LHCN-M2 (cell line): ENCODE results near the gene PGPEP1. TPM values are rescaled to one million over a fixed set of nuclear protein-coding genes. Genes with fewer than 3 reads are reported as not detected.
"Not testable (repeated sequence)": the region's sequence is repeated elsewhere in the genome, so short reads cannot be mapped to it uniquely, and the experiment has no call there.

ENCODE experiments used
- DNase-seq: peaks from one replicate; pipeline ENCODE4 v3.0.0-alpha.2; 2012; ENCODE audit warnings: low read depth
- total RNA-seq: library from RNA; depleted of rRNA; stranded (reverse); fragments of >200 nt; gene quantifications from 2 replicates; pipeline ENCODE4 v1.2.3, GENCODE V29; 2014

PGPEP1 gene
- total RNA-seq, 1 experiment from 2014 or later: 11.0 TPM

DNA sequence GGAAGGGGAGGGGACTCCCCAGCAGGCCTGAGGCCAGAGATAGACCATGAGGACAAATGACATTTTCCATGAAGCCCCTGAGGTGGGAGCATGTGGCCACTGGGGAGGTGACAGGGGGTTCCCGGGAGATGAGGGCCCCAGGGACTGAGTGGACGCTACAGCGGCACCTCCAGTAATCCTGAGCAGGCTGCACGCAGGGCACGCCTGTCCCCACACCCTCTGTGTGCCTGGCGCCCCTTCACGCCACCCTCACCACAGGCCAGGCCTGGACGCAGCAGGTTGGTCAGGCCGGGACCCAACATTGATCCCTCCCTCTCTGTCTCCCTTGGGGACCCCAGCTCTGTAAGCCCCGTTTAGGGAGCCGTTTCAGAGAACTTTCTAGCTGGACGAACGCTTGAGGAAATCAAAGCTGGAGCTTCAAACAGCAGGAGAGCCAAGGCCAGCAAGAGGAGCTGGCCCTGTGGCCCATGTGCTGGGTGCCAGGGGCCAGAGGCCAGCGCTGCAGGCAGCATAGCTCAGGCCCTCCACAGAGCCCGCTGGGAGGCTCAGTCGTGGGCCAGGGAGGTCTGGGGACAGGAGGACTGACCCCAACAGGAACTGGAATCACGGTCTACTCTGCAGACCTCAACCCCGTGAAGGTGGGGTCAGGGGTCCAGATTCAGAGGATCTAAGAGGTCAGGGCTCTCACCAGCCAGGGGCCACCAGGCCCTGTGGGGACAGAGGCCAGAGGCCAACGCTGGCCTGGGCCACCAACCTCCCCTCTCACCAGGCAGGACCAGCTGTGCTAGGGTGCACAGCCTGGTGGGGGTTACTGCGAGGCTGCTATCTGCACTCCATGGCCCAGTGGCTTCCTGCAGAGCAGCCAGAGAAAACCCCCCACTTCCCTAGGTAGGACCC lies 32.1 kb upstream of the PGPEP1 start:
- DNase-seq: no peak

- DNase-seq: no peak
These were observed 31.5 kb upstream of the PGPEP1 start for GRCh38 chr19:18308948-18309325.

GRCh38 chr19:18309525-18310064 lies 30.8 kb upstream of the PGPEP1 start:
- DNase-seq: no peak

GRCh38 chr19:18310118-18310909 lies 30.1 kb upstream of the PGPEP1 start:
- DNase-seq: no peak

- DNase-seq: no peak
These were observed 29.4 kb upstream of the PGPEP1 start for GRCh38 chr19:18310966-18311365.

DNA sequence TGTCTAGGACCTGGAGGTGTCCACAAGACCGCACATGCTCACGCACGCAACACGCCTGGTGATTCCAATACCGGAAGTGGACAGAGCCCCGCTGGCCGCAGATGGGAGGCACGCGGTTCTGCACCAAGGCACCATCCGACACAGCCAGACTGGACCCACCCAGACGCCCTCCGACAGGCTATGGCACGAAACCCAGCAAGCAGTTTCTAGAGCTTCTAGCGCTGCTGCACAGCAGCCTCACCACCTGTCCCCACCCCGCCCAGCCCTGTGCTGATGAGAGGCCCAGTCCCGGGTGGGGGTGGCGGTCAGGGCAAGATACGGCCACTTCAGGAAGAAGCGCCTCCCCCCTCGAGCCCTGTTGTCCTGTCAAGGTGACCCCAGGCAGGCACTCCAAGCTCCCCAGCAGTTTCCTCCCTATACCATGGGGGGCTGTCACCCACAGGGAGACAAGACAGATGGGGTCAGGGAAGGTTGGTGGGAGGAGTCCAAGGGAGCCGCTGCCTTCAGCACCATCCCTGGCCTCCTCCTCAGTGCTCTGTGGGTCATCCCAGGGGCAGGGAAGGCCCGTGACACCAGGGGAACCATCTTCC lies 28.8 kb upstream of the PGPEP1 start:
- DNase-seq: no peak

GRCh38 chr19:18312092-18312534 lies 28.3 kb upstream of the PGPEP1 start:
- DNase-seq: no peak

- DNase-seq: no peak
These were observed 27.0 kb upstream of the PGPEP1 start for GRCh38 chr19:18313398-18313797.

- DNase-seq: no peak
These were observed 22.2 kb upstream of the PGPEP1 start for GRCh38 chr19:18317961-18318800.

DNA sequence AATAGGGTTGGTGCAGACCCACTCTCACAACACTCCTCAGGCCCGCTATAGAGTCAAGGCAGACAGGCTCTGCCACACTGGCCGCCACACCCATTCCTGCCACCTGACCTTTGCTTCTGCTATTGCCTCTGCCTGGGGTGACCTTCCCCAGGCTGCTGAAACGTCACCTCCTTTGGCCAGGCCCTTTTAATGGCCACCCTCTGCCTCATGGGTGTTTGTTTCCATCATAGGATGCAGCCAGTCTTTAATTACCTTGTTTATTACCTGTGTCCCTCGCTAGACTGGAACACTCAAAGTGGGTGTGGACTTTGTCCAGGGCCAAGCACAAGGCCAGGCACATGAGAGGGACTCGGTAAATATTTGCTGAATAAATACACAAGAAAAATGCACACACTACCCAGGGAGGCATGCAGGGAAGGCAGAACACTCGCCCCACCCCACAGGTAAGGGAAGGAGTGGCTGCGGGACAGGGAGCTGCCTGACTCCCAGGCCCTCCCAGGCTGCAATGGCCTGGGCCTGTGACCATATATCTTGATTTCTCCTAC lies 20.7 kb upstream of the PGPEP1 start:
- DNase-seq: no peak

DNA sequence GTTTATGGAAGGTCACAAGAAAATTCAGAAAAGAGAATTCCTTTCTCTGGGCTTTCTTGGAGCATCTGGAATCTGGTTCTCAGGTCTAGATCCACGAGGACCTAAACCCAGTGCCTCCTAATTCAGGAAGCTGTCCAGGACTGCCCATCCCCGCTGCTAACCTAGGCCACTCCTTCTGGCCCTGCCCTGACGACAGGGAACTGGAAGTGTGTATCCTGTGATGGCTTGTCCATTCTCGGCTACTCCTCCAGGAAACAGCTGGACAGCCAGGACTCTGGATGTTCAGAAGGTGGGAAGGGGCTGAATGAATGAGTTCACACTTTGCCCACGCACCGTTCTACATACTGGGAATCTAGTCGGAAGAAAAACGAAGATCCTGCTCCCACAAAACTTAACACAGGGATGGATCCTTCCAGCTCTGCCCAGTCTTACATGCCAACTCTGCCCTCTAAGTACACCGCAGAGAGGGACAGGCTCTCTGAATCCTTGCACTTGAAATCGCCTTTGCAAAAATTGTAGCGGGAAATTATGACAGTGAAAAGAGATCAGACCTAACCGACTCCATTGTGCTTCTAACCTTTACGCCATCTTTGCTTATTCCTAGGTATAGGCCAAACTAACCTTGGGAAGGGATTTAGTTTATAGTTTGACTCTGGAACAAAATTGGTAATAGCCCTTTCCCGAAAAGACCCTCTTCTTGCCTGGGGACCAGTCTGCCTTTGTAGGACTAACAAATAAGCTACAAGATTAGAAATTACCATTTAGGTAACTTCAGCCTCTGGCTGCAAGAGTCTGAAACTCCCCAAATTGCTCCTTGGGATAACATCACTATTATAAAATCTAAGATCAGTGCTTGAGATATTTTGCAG lies 19.3 kb upstream of the PGPEP1 start:
- no peak for DNase-seq

DNA sequence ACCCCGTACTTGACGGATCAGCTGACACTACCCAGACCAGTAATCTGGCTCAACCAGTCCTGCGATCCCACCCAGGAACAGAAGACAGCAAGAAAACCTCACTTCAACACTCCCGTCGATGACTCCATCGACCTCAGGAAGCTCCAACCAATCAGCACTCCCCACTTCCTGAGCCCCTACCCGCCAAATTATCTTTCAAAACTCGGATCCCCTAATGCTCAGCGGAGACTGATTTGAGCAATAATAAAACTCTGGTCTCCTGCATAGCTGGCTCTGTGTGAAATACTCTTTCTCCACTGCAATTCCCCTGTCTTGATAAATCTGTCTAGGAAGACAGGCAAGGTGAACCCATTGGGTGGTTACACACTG lies 18.7 kb upstream of the PGPEP1 start:
- peak; percentile 27 for DNase-seq

DNA sequence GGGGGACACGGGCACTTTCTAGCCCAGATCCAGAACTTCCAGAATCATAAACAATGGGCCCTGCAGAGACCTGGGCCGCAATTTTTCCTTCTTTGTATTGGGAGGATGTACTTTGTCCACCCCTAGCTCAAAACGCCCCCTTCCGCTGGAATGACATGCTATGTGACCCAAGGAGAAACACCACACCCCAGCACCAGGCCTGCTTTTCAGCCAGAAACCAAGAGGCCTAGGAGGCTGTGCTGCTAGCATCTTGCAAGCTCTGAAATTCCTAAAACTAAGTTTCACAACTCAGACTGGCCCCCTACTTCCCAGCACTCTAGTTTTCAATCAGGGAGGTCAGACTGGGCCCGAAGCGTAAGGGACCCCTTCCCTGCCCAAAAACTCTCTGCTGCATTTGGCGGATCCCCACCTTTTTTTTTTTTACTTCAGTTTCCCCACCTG lies 18.1 kb upstream of the PGPEP1 start:
- peak; percentile 71 for DNase-seq

GRCh38 chr19:18322759-18323460 lies 17.5 kb upstream of the PGPEP1 start, which contains the start of gene LSM4:
Gene LSM4 (minus strand): TSS chr19:18323076. CDS start chr19:18323020, 56 bp downstream.
- peak; percentile 97 for DNase-seq

GRCh38 chr19:18324373-18324731 lies 16.0 kb upstream of the PGPEP1 start:
- not testable (repeated sequence) for DNase-seq

- DNase-seq: no peak
These were observed 13.6 kb upstream of the PGPEP1 start for GRCh38 chr19:18326772-18327171.

DNA sequence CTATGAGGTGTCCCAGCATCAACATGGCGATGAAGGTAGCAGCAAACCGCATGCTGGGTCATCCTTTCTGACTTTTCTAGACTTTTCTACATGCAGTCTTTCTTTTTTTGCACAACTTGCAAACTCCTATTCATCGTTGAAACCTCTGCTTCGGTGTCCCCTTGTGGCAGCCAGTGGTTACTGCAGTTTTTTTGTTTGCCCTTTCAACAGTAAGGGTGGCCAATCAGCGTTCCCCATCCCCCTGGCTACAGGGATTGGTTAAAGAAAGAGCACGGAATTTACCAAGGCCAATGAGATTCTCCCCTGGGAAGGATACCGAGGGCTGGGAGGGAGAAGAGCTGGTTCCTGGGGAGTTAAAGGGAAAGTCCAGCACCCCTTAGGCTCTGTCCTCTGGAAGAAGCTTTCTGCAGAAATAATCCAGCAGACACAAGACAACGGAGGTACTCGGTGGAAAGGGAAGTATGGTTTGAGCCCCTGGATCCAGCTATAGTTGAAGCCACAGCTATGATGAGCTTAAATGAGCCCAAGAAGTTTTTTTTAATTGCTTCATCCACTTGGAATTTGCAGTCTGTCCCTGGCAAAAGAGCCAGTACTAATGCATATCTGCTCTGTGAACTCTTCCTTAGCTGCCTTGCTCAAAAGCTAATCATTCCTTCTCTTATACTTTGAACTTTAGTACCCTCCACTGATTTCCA lies 11.9 kb upstream of the PGPEP1 start:
- peak; percentile 98 for DNase-seq

DNA sequence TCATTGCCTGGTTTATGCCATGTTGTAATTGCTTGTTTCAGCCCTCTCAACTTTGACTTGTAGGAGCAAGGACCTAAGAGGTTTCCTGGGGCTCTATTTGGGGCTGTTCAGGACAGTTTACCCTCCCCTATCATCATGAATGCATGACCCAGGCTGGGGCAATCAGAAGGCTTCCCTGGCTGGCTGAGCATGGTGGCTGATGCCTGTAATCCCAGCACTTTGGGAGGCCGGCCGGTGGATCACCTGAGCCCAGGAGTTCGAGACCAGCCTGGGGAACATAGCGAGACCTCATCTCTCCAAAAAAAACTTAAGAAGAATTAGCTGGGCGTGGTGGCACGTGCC lies 11.4 kb upstream of the PGPEP1 start:
- no peak for DNase-seq

GRCh38 chr19:18330868-18331267 lies 9.5 kb upstream of the PGPEP1 start:
- no peak for DNase-seq
